ENCODE data around the gene L3MBTL3. TPM values are rescaled to one million over a fixed set of nuclear protein-coding genes. Genes with fewer than 3 reads are reported as not detected.

L3MBTL3 gene
- total RNA-seq, 1 experiment from 2014 or later: 14.3 TPM

- Histone ChIP-seq H3K27me3 (replicated peaks; ENCODE audit: control insufficient read depth, insufficient read depth, low read length) (no peaks in the 10 kb centered on the region), H3K4me3 (ENCODE audit: low read depth, low read length) (no peak overlapping the region), H3K9me3 (no peaks in the 10 kb centered on the region), H3K36me3 (ENCODE audit: control insufficient read depth, insufficient read depth, low read length) (no peaks in the 10 kb centered on the region), H3K4me1 (no peaks in the 10 kb centered on the region)
- Mint-ChIP-seq H3K36me3 (ENCODE audit: insufficient read depth, unreplicated experiment) (no peaks in the 10 kb centered on the region), H3K4me1 (ENCODE audit: low read depth, unreplicated experiment) (no peaks in the 10 kb centered on the region), H3K27ac (ENCODE audit: unreplicated experiment) (no peak overlapping the region), H3K27me3 (ENCODE audit: insufficient read depth, unreplicated experiment) (no peaks in the 10 kb centered on the region), H3K9me3 (ENCODE audit: unreplicated experiment) (peaks cover 6% of the 10 kb centered on the region), H3K4me3 (ENCODE audit: unreplicated experiment) (no peak overlapping the region)
- ChIA-PET POLR2A (no interaction called here), CTCF (no interaction called here)
- intact Hi-C loops (cut with micrococcal nuclease; ENCODE audit: unreplicated experiment): no loop called here
- no peak for TF ChIP-seq CTCF (IDR thresholded peaks at IDR 0.05; ENCODE audit: insufficient read depth in 1 of 2, low read depth in 1 of 2, low read length in 1 of 2, severe bottlenecking in 1 of 2, unreplicated experiment in 1 of 2)
- no peak for DNase-seq
- no TSS peak for BruUV-seq (replicated peaks)
Observed at GRCh38 chr6:130188207-130188899, 170.0 kb downstream of the L3MBTL3 start.

DNA sequence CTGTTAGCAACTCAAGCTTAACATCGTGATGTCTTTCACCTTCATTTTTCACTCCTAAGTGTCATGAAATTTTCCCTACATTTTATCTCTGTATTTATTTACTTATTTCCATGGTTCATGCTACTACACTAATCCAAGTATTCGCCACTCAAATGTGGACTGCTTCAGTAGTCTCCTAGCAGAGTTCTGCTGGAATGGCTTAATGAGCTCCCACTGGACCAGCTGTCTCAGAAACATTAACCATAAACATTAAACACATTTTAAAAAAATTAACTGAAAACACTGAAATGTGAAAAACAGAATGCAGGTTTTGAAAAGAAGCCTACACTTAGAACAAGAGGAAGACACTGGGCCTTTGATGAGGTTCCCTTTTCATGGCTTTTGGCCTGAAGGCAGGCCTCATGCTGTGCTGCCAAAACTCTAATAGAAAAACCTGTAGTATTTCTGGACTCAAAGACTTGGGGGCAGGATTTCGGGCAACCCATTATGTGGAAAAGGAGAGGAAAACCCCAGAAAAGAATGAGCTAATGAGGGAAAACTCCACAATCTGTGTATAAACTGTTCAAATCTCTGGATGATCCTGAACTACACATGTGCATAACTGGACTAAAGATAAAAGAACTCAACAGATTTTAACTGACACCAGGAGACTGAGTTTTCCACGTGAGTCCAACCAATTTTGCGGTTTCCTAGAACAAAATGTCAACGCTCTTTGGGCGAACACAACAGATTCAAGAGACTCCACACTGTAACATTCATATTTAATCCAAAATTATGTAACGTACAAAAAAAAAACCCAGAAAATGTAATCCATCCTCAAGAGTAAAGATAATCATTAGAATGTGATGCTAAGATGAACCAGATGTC lies 171.4 kb downstream of the L3MBTL3 start:
- ChIA-PET CTCF (no interaction called here), POLR2A (no interaction called here)
- no peak overlapping the region for H3K4me3 Mint-ChIP-seq (ENCODE audit: unreplicated experiment)
- H3K36me3 Mint-ChIP-seq (ENCODE audit: insufficient read depth, unreplicated experiment): no peaks in the 10 kb centered on the region
- H3K4me1 ChIP-seq: no peaks in the 10 kb centered on the region
- intact Hi-C loops (cut with micrococcal nuclease; ENCODE audit: unreplicated experiment): no loop called here
- BruUV-seq (replicated peaks): no TSS peak
- no peaks in the 10 kb centered on the region for H3K27me3 Mint-ChIP-seq (ENCODE audit: insufficient read depth, unreplicated experiment)
- H3K4me1 Mint-ChIP-seq (ENCODE audit: low read depth, unreplicated experiment): no peaks in the 10 kb centered on the region
- peaks cover 17% of the 10 kb centered on the region for H3K9me3 Mint-ChIP-seq (ENCODE audit: unreplicated experiment)
- H3K36me3 ChIP-seq (ENCODE audit: control insufficient read depth, insufficient read depth, low read length): no peaks in the 10 kb centered on the region
- no peak overlapping the region for H3K27ac Mint-ChIP-seq (ENCODE audit: unreplicated experiment)
- DNase-seq: no peak
- no peak overlapping the region for H3K4me3 ChIP-seq (ENCODE audit: low read depth, low read length)
- H3K27me3 ChIP-seq (replicated peaks; ENCODE audit: control insufficient read depth, insufficient read depth, low read length): no peaks in the 10 kb centered on the region
- no peak for TF ChIP-seq CTCF (IDR thresholded peaks at IDR 0.05; ENCODE audit: insufficient read depth in 1 of 2, low read depth in 1 of 2, low read length in 1 of 2, severe bottlenecking in 1 of 2, unreplicated experiment in 1 of 2)
- no peaks in the 10 kb centered on the region for H3K9me3 ChIP-seq

Other genes starting within 250 kb of the L3MBTL3 start
- not detected in 2 replicates for gene TMEM244, start 157.3 kb upstream of the L3MBTL3 start, total RNA-seq (2022)
- gene SAMD3, start 204.4 kb downstream of the L3MBTL3 start, total RNA-seq (2022): 1.5 and 1.7 TPM in 2 replicates

Data from Caco-2 (cell line).